SK-N-SH treated with all-trans-retinoic acid at 6 μM for 48 hours (cell line): ENCODE results near the gene SCFD1.

Experiments
- ATAC-seq: fragments of 200-7000 bp; cut with Tn5 transposase; 3 replicates; pipeline ENCODE4 v1.9.1; 2020; ENCODE audit warnings: mild to moderate bottlenecking, moderate library complexity
- ARNTL ChIP-seq: fragments of 450-650 bp; formaldehyde crosslinking; IDR thresholded peaks from 2 replicates; pipeline ENCODE4 v1.5.0; 2020; ENCODE audit warnings: low read depth, mild to moderate bottlenecking, moderate library complexity, borderline replicate concordance
- BACH2 ChIP-seq: fragments of 250-450 bp; sonication (Bioruptor Pico); IDR thresholded peaks from 2 replicates; pipeline ENCODE4 v1.9.0; 2021; ENCODE audit warnings: mild to moderate bottlenecking, borderline replicate concordance
- CSDC2 ChIP-seq: fragments of 250-450 bp; sonication (Bioruptor Pico); IDR thresholded peaks from 2 replicates; pipeline ENCODE4 v1.5.0; 2020; ENCODE audit warnings: mild to moderate bottlenecking, moderate library complexity
- CSRNP3 ChIP-seq: fragments of 250-450 bp; sonication (Bioruptor Pico); IDR thresholded peaks from 2 replicates; pipeline ENCODE4 v1.5.1; 2021; ENCODE audit warnings: mild to moderate bottlenecking, moderate library complexity
- ESRRG ChIP-seq: fragments of 250-450 bp; sonication (Bioruptor Pico); IDR thresholded peaks from 2 replicates; pipeline ENCODE4 v1.6.1; 2021; ENCODE audit warnings: mild to moderate bottlenecking
- GLIS3 ChIP-seq: fragments of 250-450 bp; sonication (Bioruptor Pico); IDR thresholded peaks from 2 replicates; pipeline ENCODE4 v1.5.0; 2020; ENCODE audit warnings: mild to moderate bottlenecking, moderate library complexity
- ISL1 ChIP-seq: fragments of 250-450 bp; sonication (Bioruptor Pico); IDR thresholded peaks from 2 replicates; pipeline ENCODE4 v2.1.2; 2022; ENCODE audit warnings: mild to moderate bottlenecking, moderate library complexity
- OSR1 ChIP-seq: fragments of 250-450 bp; sonication (Bioruptor Pico); IDR thresholded peaks from 2 replicates; pipeline ENCODE4 v1.8.0; 2022; ENCODE audit warnings: moderate library complexity, mild to moderate bottlenecking, inconsistent platforms
- RARB ChIP-seq: fragments of 250-450 bp; sonication (Bioruptor Pico); IDR thresholded peaks from 2 replicates; pipeline ENCODE4 v1.8.0; 2021; ENCODE audit warnings: mild to moderate bottlenecking, moderate library complexity
- SNAI2 ChIP-seq: fragments of 250-450 bp; sonication (Bioruptor Pico); IDR thresholded peaks from 2 replicates; pipeline ENCODE4 v1.5.0; 2020; ENCODE audit warnings: mild to moderate bottlenecking, moderate library complexity
- TCF4 ChIP-seq: fragments of 250-450 bp; sonication (Bioruptor Pico); IDR thresholded peaks from 2 replicates; pipeline ENCODE4 v1.8.0; 2021; ENCODE audit warnings: mild to moderate bottlenecking, moderate library complexity, borderline replicate concordance
- ZC3H10 ChIP-seq: fragments of 250-450 bp; sonication (Bioruptor Pico); IDR thresholded peaks from 2 replicates; pipeline ENCODE4 v1.5.1; 2021; ENCODE audit warnings: mild to moderate bottlenecking, moderate library complexity
- ZFP3 ChIP-seq: fragments of 250-450 bp; sonication (Bioruptor Pico); IDR thresholded peaks from 2 replicates; pipeline ENCODE4 v1.5.0; 2020; ENCODE audit warnings: mild to moderate bottlenecking, moderate library complexity
- ZFP30 ChIP-seq: fragments of 450-650 bp; formaldehyde crosslinking; IDR thresholded peaks from 2 replicates; pipeline ENCODE4 v1.5.0; 2022; ENCODE audit warnings: mild to moderate bottlenecking, moderate library complexity
- ZNF565 ChIP-seq: fragments of 450-650 bp; formaldehyde crosslinking; conservative IDR thresholded peaks from 2 replicates; pipeline ENCODE4 v1.5.0; 2020; ENCODE audit warnings: low read depth, mild to moderate bottlenecking, moderate library complexity
- ZNF70 ChIP-seq: fragments of 450-650 bp; formaldehyde crosslinking; IDR thresholded peaks from 2 replicates; pipeline ENCODE4 v1.5.0; 2020; ENCODE audit warnings: mild to moderate bottlenecking, moderate library complexity
- TF ChIP-seq, protein P1 (sequence below): fragments of 250-450 bp; sonication (Bioruptor Pico); IDR thresholded peaks from 2 replicates; pipeline ENCODE4 v1.8.0; 2020; ENCODE audit warnings: mild to moderate bottlenecking, moderate library complexity, borderline replicate concordance
- TF ChIP-seq, protein P2 (sequence below): fragments of 250-450 bp; sonication (Bioruptor Pico); IDR thresholded peaks from 2 replicates; pipeline ENCODE4 v1.5.0; 2020; ENCODE audit warnings: mild to moderate bottlenecking, moderate library complexity
- TF ChIP-seq, protein P3 (sequence below): fragments of 250-450 bp; sonication (Bioruptor Pico); IDR thresholded peaks from 2 replicates; pipeline ENCODE4 v1.5.1; 2020; ENCODE audit warnings: low read depth, mild to moderate bottlenecking, moderate library complexity
- TF ChIP-seq, protein P4 (sequence below): fragments of 250-450 bp; sonication (Bioruptor Pico); IDR thresholded peaks from 2 replicates; pipeline ENCODE4 v1.8.0; 2021; ENCODE audit warnings: low read depth, mild to moderate bottlenecking, moderate library complexity, borderline replicate concordance

Gene SCFD1

DNA sequence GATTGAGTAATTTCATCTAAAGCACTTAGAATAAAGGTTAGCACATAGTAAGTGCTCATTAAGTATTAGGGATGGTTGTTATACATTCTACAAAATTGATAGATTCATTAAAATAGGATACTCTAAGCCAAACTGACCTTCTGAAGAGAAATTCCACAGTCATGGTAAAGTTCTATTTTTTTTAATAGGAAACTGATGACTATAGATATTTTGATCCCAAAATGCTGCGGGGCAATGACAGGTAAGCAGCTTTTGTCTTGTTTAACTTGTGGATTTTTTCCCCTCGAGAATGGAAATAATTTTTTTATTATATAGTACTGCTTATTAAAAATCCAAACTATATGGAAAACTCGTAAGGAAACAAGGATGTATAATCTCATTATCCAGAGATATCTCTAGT lies 97.0 kb downstream of the SCFD1 start:
- ATAC-seq = no peak
- TF ChIP-seq CSRNP3 (CRISPR knock-in tag) (no peak), RARB (CRISPR knock-in tag) (no peak), GLIS3 (CRISPR knock-in tag) (no peak), SNAI2 (CRISPR knock-in tag) (no peak)

GRCh38 chr14:30725763-30726162 lies 103.6 kb downstream of the SCFD1 start:
- ATAC-seq = peak; percentile 81
- TF ChIP-seq ZFP30 (CRISPR knock-in tag) = no peak
- TF ChIP-seq ARNTL (CRISPR knock-in tag) = no peak
- TF ChIP-seq ISL1 (CRISPR knock-in tag) = no peak
- TF ChIP-seq BACH2 (CRISPR knock-in tag) = no peak
- no peak for TF ChIP-seq GLIS3 (CRISPR knock-in tag)
- TF ChIP-seq SNAI2 (CRISPR knock-in tag) = no peak
- TF ChIP-seq, protein P1, sequence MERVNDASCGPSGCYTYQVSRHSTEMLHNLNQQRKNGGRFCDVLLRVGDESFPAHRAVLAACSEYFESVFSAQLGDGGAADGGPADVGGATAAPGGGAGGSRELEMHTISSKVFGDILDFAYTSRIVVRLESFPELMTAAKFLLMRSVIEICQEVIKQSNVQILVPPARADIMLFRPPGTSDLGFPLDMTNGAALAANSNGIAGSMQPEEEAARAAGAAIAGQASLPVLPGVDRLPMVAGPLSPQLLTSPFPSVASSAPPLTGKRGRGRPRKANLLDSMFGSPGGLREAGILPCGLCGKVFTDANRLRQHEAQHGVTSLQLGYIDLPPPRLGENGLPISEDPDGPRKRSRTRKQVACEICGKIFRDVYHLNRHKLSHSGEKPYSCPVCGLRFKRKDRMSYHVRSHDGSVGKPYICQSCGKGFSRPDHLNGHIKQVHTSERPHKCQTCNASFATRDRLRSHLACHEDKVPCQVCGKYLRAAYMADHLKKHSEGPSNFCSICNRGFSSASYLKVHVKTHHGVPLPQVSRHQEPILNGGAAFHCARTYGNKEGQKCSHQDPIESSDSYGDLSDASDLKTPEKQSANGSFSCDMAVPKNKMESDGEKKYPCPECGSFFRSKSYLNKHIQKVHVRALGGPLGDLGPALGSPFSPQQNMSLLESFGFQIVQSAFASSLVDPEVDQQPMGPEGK (CRISPR knock-in tag) = no peak
- TF ChIP-seq RARB (CRISPR knock-in tag) = no peak
- TF ChIP-seq ZFP3 = no peak
- TF ChIP-seq, protein P2, sequence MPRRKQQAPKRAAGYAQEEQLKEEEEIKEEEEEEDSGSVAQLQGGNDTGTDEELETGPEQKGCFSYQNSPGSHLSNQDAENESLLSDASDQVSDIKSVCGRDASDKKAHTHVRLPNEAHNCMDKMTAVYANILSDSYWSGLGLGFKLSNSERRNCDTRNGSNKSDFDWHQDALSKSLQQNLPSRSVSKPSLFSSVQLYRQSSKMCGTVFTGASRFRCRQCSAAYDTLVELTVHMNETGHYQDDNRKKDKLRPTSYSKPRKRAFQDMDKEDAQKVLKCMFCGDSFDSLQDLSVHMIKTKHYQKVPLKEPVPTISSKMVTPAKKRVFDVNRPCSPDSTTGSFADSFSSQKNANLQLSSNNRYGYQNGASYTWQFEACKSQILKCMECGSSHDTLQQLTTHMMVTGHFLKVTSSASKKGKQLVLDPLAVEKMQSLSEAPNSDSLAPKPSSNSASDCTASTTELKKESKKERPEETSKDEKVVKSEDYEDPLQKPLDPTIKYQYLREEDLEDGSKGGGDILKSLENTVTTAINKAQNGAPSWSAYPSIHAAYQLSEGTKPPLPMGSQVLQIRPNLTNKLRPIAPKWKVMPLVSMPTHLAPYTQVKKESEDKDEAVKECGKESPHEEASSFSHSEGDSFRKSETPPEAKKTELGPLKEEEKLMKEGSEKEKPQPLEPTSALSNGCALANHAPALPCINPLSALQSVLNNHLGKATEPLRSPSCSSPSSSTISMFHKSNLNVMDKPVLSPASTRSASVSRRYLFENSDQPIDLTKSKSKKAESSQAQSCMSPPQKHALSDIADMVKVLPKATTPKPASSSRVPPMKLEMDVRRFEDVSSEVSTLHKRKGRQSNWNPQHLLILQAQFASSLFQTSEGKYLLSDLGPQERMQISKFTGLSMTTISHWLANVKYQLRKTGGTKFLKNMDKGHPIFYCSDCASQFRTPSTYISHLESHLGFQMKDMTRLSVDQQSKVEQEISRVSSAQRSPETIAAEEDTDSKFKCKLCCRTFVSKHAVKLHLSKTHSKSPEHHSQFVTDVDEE (CRISPR knock-in tag) = no peak
- no peak for TF ChIP-seq TCF4 (CRISPR knock-in tag)

- TF ChIP-seq, protein P3, sequence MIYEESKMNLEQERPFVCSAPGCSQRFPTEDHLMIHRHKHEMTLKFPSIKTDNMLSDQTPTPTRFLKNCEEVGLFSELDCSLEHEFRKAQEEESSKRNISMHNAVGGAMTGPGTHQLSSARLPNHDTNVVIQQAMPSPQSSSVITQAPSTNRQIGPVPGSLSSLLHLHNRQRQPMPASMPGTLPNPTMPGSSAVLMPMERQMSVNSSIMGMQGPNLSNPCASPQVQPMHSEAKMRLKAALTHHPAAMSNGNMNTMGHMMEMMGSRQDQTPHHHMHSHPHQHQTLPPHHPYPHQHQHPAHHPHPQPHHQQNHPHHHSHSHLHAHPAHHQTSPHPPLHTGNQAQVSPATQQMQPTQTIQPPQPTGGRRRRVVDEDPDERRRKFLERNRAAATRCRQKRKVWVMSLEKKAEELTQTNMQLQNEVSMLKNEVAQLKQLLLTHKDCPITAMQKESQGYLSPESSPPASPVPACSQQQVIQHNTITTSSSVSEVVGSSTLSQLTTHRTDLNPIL = no peak
- no peak for TF ChIP-seq ZC3H10 (CRISPR knock-in tag)
- TF ChIP-seq OSR1 (CRISPR knock-in tag) = no peak
- no peak for TF ChIP-seq TCF4 (CRISPR knock-in tag)
- TF ChIP-seq ARNTL (CRISPR knock-in tag) = no peak
- no peak for TF ChIP-seq ZNF565 (CRISPR knock-in tag)
- TF ChIP-seq ESRRG (CRISPR knock-in tag) = no peak
- TF ChIP-seq, protein P4, sequence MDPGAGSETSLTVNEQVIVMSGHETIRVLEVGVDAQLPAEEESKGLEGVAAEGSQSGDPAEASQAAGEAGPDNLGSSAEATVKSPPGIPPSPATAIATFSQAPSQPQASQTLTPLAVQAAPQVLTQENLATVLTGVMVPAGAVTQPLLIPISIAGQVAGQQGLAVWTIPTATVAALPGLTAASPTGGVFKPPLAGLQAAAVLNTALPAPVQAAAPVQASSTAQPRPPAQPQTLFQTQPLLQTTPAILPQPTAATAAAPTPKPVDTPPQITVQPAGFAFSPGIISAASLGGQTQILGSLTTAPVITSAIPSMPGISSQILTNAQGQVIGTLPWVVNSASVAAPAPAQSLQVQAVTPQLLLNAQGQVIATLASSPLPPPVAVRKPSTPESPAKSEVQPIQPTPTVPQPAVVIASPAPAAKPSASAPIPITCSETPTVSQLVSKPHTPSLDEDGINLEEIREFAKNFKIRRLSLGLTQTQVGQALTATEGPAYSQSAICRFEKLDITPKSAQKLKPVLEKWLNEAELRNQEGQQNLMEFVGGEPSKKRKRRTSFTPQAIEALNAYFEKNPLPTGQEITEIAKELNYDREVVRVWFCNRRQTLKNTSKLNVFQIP (CRISPR knock-in tag) = no peak
- no peak for TF ChIP-seq ZFP3
- no peak for TF ChIP-seq ZNF70 (CRISPR knock-in tag)
- no peak for TF ChIP-seq ZFP30 (CRISPR knock-in tag)
- no peak for TF ChIP-seq CSDC2 (CRISPR knock-in tag)
- TF ChIP-seq RARB (CRISPR knock-in tag) = no peak
- TF ChIP-seq, protein P2 (CRISPR knock-in tag) = no peak
- no peak for ATAC-seq
Observed at GRCh38 chr14:30728471-30728870, 106.4 kb downstream of the SCFD1 start.
